T-cell (primary cell): Measurements from ENCODE around the gene MBNL2. TPM values are rescaled to one million over a fixed set of nuclear protein-coding genes. Genes with fewer than 3 reads are reported as not detected.

Experiments used
- ATAC-seq, 4 experiments: fragments of 200-7000 bp in 3 of 4; fragments of 150-1000 bp in 1 of 4; cut with Tn5 transposase; replicated peaks in 1 of 4; 1 replicate in 3 of 4; 2 replicates in 1 of 4; pipeline ENCODE4 v1.10.0; 2021; ENCODE audit warnings: moderate library complexity in 3 of 4, mild to moderate bottlenecking in 2 of 4, moderate number of reproducible peaks in 1 of 4
- CTCF ChIA-PET, 2 donors: fragments of 300-600 bp; sonication (Branson Sonifier 250); formaldehyde crosslinking; loops; one replicate each; lab custom pipeline; 2022; ENCODE audit warnings: antibody characterized with exemption in 2 of 2; lab: Charles Lee
- POLR2A ChIA-PET, 2 donors: fragments of 300-600 bp; sonication (Branson Sonifier 250); formaldehyde crosslinking; loops; one replicate each; lab custom pipeline; 2022; ENCODE audit warnings: antibody characterized with exemption in 2 of 2; lab: Charles Lee
- DNase-seq, 35 experiments: peaks; one replicate each; pipeline versions ENCODE4 v3.0.0 to v3.0.0-alpha.2; 2013 to 2023
- H3K27ac ChIP-seq: one replicate; pipeline ENCODE4 v1.5.1; 2013; ENCODE audit warnings: low read length
- H3K27me3 ChIP-seq, 2 experiments: replicated peaks in 1 of 2; 1 replicate in 1 of 2; 2 replicates in 1 of 2; pipeline versions ENCODE4 v1.6.1 to v1.7.0; 2013; ENCODE audit warnings: low read length in 1 of 2, mixed read lengths in 1 of 2; ENCODE audit not compliant: control insufficient read depth in 2 of 2, insufficient read depth in 2 of 2; ENCODE audit errors: extremely low read depth in 1 of 2
- H3K36me3 ChIP-seq, 2 donors: 1 replicate in 1 of 2; 2 replicates in 1 of 2; pipeline versions ENCODE4 v1.6.1 to v1.7.0; 2013; ENCODE audit warnings: low read length in 1 of 2; ENCODE audit not compliant: control insufficient read depth in 2 of 2, insufficient read depth in 1 of 2; ENCODE audit errors: extremely low read depth in 1 of 2
- H3K4me1 ChIP-seq, 2 experiments: 1 replicate in 1 of 2; 2 replicates in 1 of 2; pipeline versions ENCODE4 v1.6.1 to v1.7.0; 2013; ENCODE audit warnings: low read length in 2 of 2, mixed read lengths in 1 of 2; ENCODE audit not compliant: insufficient read depth in 2 of 2, control insufficient read depth in 1 of 2; ENCODE audit errors: extremely low read depth in 1 of 2
- H3K4me3 ChIP-seq, 2 donors: 1 replicate in 1 of 2; 2 replicates in 1 of 2; pipeline versions ENCODE4 v1.5.1 to v1.7.0; 2013; ENCODE audit warnings: mild to moderate bottlenecking in 2 of 2, low read length in 1 of 2, moderate library complexity in 1 of 2; ENCODE audit not compliant: control insufficient read depth in 1 of 2; ENCODE audit errors: extremely low read depth in 1 of 2
- H3K9me3 ChIP-seq: 2 replicates; pipeline ENCODE4 v1.7.0; 2013
- H3K27ac Mint-ChIP-seq, 2 donors: one replicate each; pipeline ENCODE4 v1.8.0; 2020 to 2021; ENCODE audit warnings: mild to moderate bottlenecking in 2 of 2, mixed read lengths in 2 of 2
- H3K27me3 Mint-ChIP-seq, 2 donors: one replicate each; pipeline ENCODE4 v1.8.0; 2021 to 2022; ENCODE audit warnings: mixed read lengths in 2 of 2
- H3K36me3 Mint-ChIP-seq: one replicate; pipeline ENCODE4 v1.8.0; 2021; ENCODE audit warnings: mixed read lengths
- H3K4me1 Mint-ChIP-seq, 3 donors: one replicate each; pipeline ENCODE4 v1.8.0; 2020 to 2022; ENCODE audit warnings: mixed read lengths in 3 of 3, mild to moderate bottlenecking in 1 of 3
- H3K4me3 Mint-ChIP-seq, 3 donors: one replicate each; pipeline ENCODE4 v1.8.0; 2020 to 2022; ENCODE audit warnings: mild to moderate bottlenecking in 3 of 3, mixed read lengths in 3 of 3, moderate library complexity in 3 of 3
- H3K9me3 Mint-ChIP-seq, 3 donors: one replicate each; pipeline ENCODE4 v1.8.0; 2020 to 2022; ENCODE audit warnings: mixed read lengths in 3 of 3
- WGBS: methylation state at CpG from one replicate; pipeline ENCODE4 v1.1.5; 2013; ENCODE audit warnings: missing lambda C conversion rate; ENCODE audit not compliant: insufficient coverage; 5-methylcytosine and 5-hydroxymethylcytosine counted together
- total RNA-seq, 35 experiments: library from RNA in 6 of 35; stranded (reverse) in 6 of 35; fragments of 120-200 nt in 1 of 35; gene quantifications; one replicate each; pipeline versions ENCODE4 v1.2.1 to v1.2.4 and lab custom pipeline; 2013 to 2026

The MBNL2 gene
- total RNA-seq, 5 donors from 2014 or later (not counting 1 experiment from before 2014, with no cell fraction given): 21.0 to 33.7 (median 28.5) TPM

- Histone ChIP-seq H3K36me3 (peaks cover 0 to 3% of the 10 kb centered on the region in 2 donors), H3K4me1 (peaks cover 2 to 23% of the 10 kb centered on the region in 2 experiments), H3K9me3 (no peaks in the 10 kb centered on the region), H3K27ac (no peak overlapping the region), H3K27me3 (no peaks in the 10 kb centered on the region), H3K4me3 (no peak overlapping the region)
- Mint-ChIP-seq H3K4me1 (peaks cover 30 to 34% (median 32%) of the 10 kb centered on the region in 3 donors), H3K27ac (no peak overlapping the region), H3K9me3 (no peaks in the 10 kb centered on the region), H3K27me3 (no peaks in the 10 kb centered on the region), H3K36me3 (no peaks in the 10 kb centered on the region), H3K4me3 (no peak overlapping the region)
- DNase-seq (no peak), ATAC-seq (no peak)
- CTCF ChIA-PET: interaction anchor here in 1 of 2 donors (1.5 kb wide), 1 partner anchor 418 kb away, joined by 4 read pairs; no protein-coding TSS in a partner anchor
- POLR2A ChIA-PET: interaction anchor here in 1 of 2 donors (0.7 kb wide), 1 partner anchor 211 kb away, joined by 4 read pairs; no protein-coding TSS in a partner anchor
- no CpG with 5 or more reads among the region's 2 CpGs for WGBS
These were observed 214.7 kb downstream of the MBNL2 start for GRCh38 chr13:97436845-97437244.

GRCh38 chr13:97437729-97438128 is 215.6 kb downstream of the MBNL2 start:
- Mint-ChIP-seq H3K27me3 (no peaks in the 10 kb centered on the region), H3K4me3 (no peak overlapping the region), H3K4me1 (peaks cover 21 to 25% (median 24%) of the 10 kb centered on the region in 3 donors), H3K9me3 (no peaks in the 10 kb centered on the region), H3K27ac (no peak overlapping the region), H3K36me3 (peaks cover 2% of the 10 kb centered on the region)
- no CpG with 5 or more reads among the region's 2 CpGs for WGBS
- DNase-seq: no peak
- ATAC-seq: no peak
- Histone ChIP-seq H3K27ac (no peak overlapping the region), H3K36me3 (peaks cover 0 to 3% of the 10 kb centered on the region in 2 donors), H3K4me3 (no peak overlapping the region), H3K9me3 (no peaks in the 10 kb centered on the region), H3K4me1 (peaks cover 0 to 16% of the 10 kb centered on the region in 2 experiments), H3K27me3 (no peaks in the 10 kb centered on the region)
- ChIA-PET POLR2A (interaction anchor here in 1 of 2 donors (0.6 kb wide), 1 partner anchor 195 kb away, joined by 3 read pairs; no protein-coding TSS in a partner anchor), CTCF (interaction anchor here in 1 of 2 donors (1.5 kb wide), 1 partner anchor 419 kb away, joined by 4 read pairs; no protein-coding TSS in a partner anchor)

DNA sequence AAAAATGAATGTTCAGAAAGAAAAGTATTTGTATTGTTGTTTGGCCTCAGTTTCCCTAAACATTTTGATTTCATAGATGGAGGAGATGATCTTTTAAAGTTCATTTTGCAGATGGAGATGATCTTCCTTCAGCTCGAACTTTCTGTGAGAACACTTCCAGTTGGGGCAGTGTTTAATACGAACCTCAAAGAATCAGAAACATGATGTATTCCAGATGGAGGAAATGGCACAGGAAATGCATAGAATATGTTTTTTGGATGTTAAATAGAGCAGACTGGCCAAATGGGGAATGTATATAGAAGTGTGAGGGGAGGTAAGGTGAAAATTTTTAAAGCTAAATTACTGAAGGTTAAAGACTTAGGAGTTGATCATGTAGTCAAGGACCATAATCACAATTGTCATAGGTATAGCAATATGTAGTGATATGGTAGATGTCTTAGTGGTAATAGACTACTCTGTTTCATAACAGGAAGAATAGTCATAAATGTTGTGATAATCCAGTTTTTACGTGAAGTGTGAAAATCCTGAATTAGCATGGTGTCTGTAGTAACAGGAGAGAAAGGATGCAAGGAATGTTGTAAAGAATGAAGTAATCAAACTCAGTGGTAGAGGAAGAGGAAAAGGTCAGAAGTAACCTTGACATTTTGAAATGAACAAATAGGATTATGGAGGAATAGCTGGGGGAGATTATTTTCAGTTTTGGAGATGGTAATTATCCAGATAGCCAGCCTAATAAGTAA is 216.9 kb downstream of the MBNL2 start:
- Mint-ChIP-seq H3K27ac (no peak overlapping the region), H3K4me1 (peaks cover 21 to 23% (median 22%) of the 10 kb centered on the region in 3 donors), H3K4me3 (no peak overlapping the region), H3K9me3 (no peaks in the 10 kb centered on the region), H3K27me3 (no peaks in the 10 kb centered on the region), H3K36me3 (peaks cover 2% of the 10 kb centered on the region)
- DNase-seq (no peak), ATAC-seq (no peak)
- H3K27me3 ChIP-seq: no peaks in the 10 kb centered on the region
- H3K36me3 ChIP-seq: peaks cover 0 to 5% of the 10 kb centered on the region in 2 donors
- H3K4me1 ChIP-seq: peaks cover 0 to 16% of the 10 kb centered on the region in 2 experiments
- H3K9me3 ChIP-seq: no peaks in the 10 kb centered on the region
- no peak overlapping the region for H3K4me3 ChIP-seq
- POLR2A ChIA-PET: interaction anchor here in 1 of 2 donors (0.6 kb wide), 1 partner anchor 88 kb away, joined by 3 read pairs; no protein-coding TSS in a partner anchor
- no peak overlapping the region for H3K27ac ChIP-seq
- WGBS: 85% methylated on average over 3 of the region's 3 CpGs
- CTCF ChIA-PET: interaction anchor here in 1 of 2 donors (0.7 kb wide), 1 partner anchor 18 kb away, joined by 3 read pairs; no protein-coding TSS in a partner anchor

DNA sequence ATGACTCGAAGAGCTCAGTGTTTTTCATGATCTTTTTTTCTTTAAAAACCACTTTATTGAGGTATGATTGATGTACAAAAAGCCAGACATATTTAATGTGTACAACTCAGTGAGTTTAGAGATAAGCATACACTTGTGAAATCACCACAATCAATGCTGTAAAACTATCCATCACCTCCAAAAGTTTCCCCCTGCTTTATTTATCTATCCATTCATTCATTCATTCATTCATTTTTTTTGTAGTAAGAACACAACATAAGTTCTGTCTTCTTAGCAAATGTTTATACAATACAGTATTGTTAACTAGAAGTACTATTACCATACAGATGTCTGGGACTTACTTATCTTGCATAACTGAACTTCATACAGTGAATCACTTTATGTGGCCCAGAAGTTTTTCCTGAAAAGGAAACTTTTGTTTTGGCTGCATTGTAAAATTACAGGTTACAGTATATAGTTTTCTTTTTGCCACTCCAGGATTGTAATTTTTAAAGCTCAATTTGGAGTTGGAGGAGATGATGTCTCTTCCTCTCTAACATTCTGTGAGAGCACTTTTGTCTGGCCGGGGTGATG is 218.6 kb downstream of the MBNL2 start:
- no peaks in the 10 kb centered on the region for H3K9me3 Mint-ChIP-seq
- no peak overlapping the region for H3K27ac Mint-ChIP-seq
- no peaks in the 10 kb centered on the region for H3K27me3 Mint-ChIP-seq
- Histone ChIP-seq H3K9me3 (no peaks in the 10 kb centered on the region), H3K4me3 (no peak overlapping the region), H3K27ac (no peak overlapping the region), H3K36me3 (peaks cover 0 to 5% of the 10 kb centered on the region in 2 donors), H3K27me3 (no peaks in the 10 kb centered on the region), H3K4me1 (peaks cover 0 to 10% of the 10 kb centered on the region in 2 experiments)
- CTCF ChIA-PET: interaction anchor here in 1 of 2 donors (0.6 kb wide), 1 partner anchor 81 kb away, joined by 3 read pairs; no protein-coding TSS in a partner anchor
- DNase-seq (no peak), ATAC-seq (no peak)
- H3K36me3 Mint-ChIP-seq: peaks cover 10% of the 10 kb centered on the region
- POLR2A ChIA-PET: interaction anchor here in 1 of 2 donors (0.6 kb wide), 1 partner anchor 312 kb away, joined by 4 read pairs; no protein-coding TSS in a partner anchor
- WGBS: no CpG with 5 or more reads among the region's 2 CpGs
- H3K4me1 Mint-ChIP-seq: peaks cover 12 to 16% (median 14%) of the 10 kb centered on the region in 3 donors
- H3K4me3 Mint-ChIP-seq: no peak overlapping the region

- Mint-ChIP-seq H3K27me3 (no peaks in the 10 kb centered on the region), H3K4me1 (peaks cover 5 to 12% (median 11%) of the 10 kb centered on the region in 3 donors), H3K4me3 (no peak overlapping the region), H3K9me3 (no peaks in the 10 kb centered on the region), H3K36me3 (peaks cover 15% of the 10 kb centered on the region), H3K27ac (no peak overlapping the region)
- Histone ChIP-seq H3K9me3 (no peaks in the 10 kb centered on the region), H3K36me3 (peaks cover 0 to 5% of the 10 kb centered on the region in 2 donors), H3K4me3 (no peak overlapping the region), H3K27me3 (no peaks in the 10 kb centered on the region), H3K4me1 (peaks cover 0 to 4% of the 10 kb centered on the region in 2 experiments), H3K27ac (no peak overlapping the region)
- DNase-seq (no peak), ATAC-seq (no peak)
- ChIA-PET CTCF (no interaction called here), POLR2A (no interaction called here)
These were observed 219.2 kb downstream of the MBNL2 start for GRCh38 chr13:97441368-97441767.
